CD14-positive monocyte (primary cell): ENCODE data around the gene MRPL48. TPM values are rescaled to one million over a fixed set of nuclear protein-coding genes. Genes with fewer than 3 reads are reported as not detected.

Source experiments
- DNase-seq, 3 donors: peaks; one replicate each; pipeline ENCODE4 v3.0.0-alpha.2; 2011 to 2022
- H2AFZ ChIP-seq: 2 replicates; pipeline ENCODE4 v1.6.0; 2012; ENCODE audit warnings: mild to moderate bottlenecking, low read depth, low read length, inconsistent platforms; ENCODE audit not compliant: insufficient read depth, poor library complexity, severe bottlenecking
- H3K27ac ChIP-seq, 2 donors: 1 replicate in 1 of 2; 2 replicates in 1 of 2; pipeline ENCODE4 v1.5.1; 2012 to 2013; ENCODE audit warnings: low read length in 2 of 2, control low read depth in 1 of 2, inconsistent platforms in 1 of 2, low read depth in 1 of 2, mild to moderate bottlenecking in 1 of 2
- H3K27me3 ChIP-seq, 2 donors: one replicate each; pipeline versions ENCODE4 v1.6.0 to v1.6.1; 2011 to 2013; ENCODE audit warnings: low read length in 2 of 2; ENCODE audit not compliant: control insufficient read depth in 2 of 2, insufficient read depth in 2 of 2
- H3K36me3 ChIP-seq, 2 donors: replicated peaks in 1 of 2; 1 replicate in 1 of 2; 2 replicates in 1 of 2; pipeline versions ENCODE4 v1.5.1 to v1.6.1; 2012 to 2013; ENCODE audit warnings: low read length in 2 of 2, control low read depth in 1 of 2, inconsistent platforms in 1 of 2, mild to moderate bottlenecking in 1 of 2; ENCODE audit not compliant: insufficient read depth in 2 of 2, control insufficient read depth in 1 of 2
- H3K4me1 ChIP-seq, 2 donors: 1 replicate in 1 of 2; 2 replicates in 1 of 2; pipeline versions ENCODE4 v1.5.1 to v1.6.1; 2012 to 2013; ENCODE audit warnings: low read length in 2 of 2, control low read depth in 1 of 2, inconsistent platforms in 1 of 2, mild to moderate bottlenecking in 1 of 2, moderate library complexity in 1 of 2; ENCODE audit not compliant: insufficient read depth in 2 of 2, control insufficient read depth in 1 of 2
- H3K4me2 ChIP-seq: replicated peaks from 2 replicates; pipeline ENCODE3; 2012; ENCODE audit warnings: low read length, moderate library complexity, mild to moderate bottlenecking; ENCODE audit not compliant: poor library complexity, severe bottlenecking; ENCODE audit errors: extremely low read depth
- H3K4me3 ChIP-seq, 3 experiments: fragments of 200-600 bp in 1 of 3; sonication (generic) in 1 of 3; replicated peaks in 1 of 3; 1 replicate in 2 of 3; 2 replicates in 1 of 3; pipeline ENCODE4 v1.5.1; 2011 to 2013; ENCODE audit warnings: low read length in 3 of 3, mild to moderate bottlenecking in 3 of 3, control low read depth in 2 of 3, low read depth in 2 of 3, inconsistent platforms in 1 of 3, moderate library complexity in 1 of 3
- H3K79me2 ChIP-seq: 2 replicates; pipeline ENCODE4 v1.6.0; 2012; ENCODE audit warnings: mild to moderate bottlenecking, control low read depth, inconsistent platforms, low read length, moderate library complexity; ENCODE audit not compliant: insufficient read depth
- H3K9ac ChIP-seq: 2 replicates; pipeline ENCODE4 v1.6.0; 2017; ENCODE audit warnings: low read length, mild to moderate bottlenecking; ENCODE audit not compliant: insufficient read depth, poor library complexity, severe bottlenecking
- H3K9me3 ChIP-seq, 2 donors: replicated peaks in 1 of 2; 1 replicate in 1 of 2; 2 replicates in 1 of 2; pipeline versions ENCODE4 v1.5.1 to v1.6.1; 2012 to 2013; ENCODE audit warnings: low read length in 2 of 2, control low read depth in 1 of 2; ENCODE audit not compliant: control insufficient read depth in 1 of 2, insufficient read depth in 1 of 2
- H4K20me1 ChIP-seq: 2 replicates; pipeline ENCODE4 v1.6.0; 2012; ENCODE audit warnings: mild to moderate bottlenecking, low read length, control low read depth, moderate library complexity; ENCODE audit not compliant: insufficient read depth
- H3K27ac Mint-ChIP-seq, 7 donors: one replicate each; pipeline ENCODE4 v1.8.0; 2020; ENCODE audit warnings: mild to moderate bottlenecking in 7 of 7, mixed read lengths in 7 of 7, moderate library complexity in 6 of 7, inconsistent platforms in 2 of 7
- H3K27me3 Mint-ChIP-seq, 3 donors: one replicate each; pipeline ENCODE4 v1.8.0; 2021 to 2022; ENCODE audit warnings: low read depth in 3 of 3, mild to moderate bottlenecking in 3 of 3, mixed read lengths in 3 of 3, moderate library complexity in 3 of 3, inconsistent platforms in 1 of 3
- H3K36me3 Mint-ChIP-seq, 2 donors: one replicate each; pipeline ENCODE4 v1.8.0; 2020; ENCODE audit warnings: mixed read lengths in 2 of 2, inconsistent platforms in 1 of 2, mild to moderate bottlenecking in 1 of 2
- H3K4me1 Mint-ChIP-seq: one replicate; pipeline ENCODE4 v1.8.0; 2020; ENCODE audit warnings: mild to moderate bottlenecking, mixed read lengths
- H3K4me3 Mint-ChIP-seq, 2 donors: one replicate each; pipeline ENCODE4 v1.8.0; 2020; ENCODE audit warnings: mild to moderate bottlenecking in 2 of 2, mixed read lengths in 2 of 2, moderate library complexity in 1 of 2
- H3K9me3 Mint-ChIP-seq, 7 donors: one replicate each; pipeline ENCODE4 v1.8.0; 2020 to 2022; ENCODE audit warnings: mixed read lengths in 7 of 7, mild to moderate bottlenecking in 6 of 7, moderate library complexity in 6 of 7, inconsistent platforms in 2 of 7
- CTCF ChIP-seq: fragments of 200-600 bp; IDR thresholded peaks from one replicate; pipeline ENCODE4 v1.8.0; 2022; ENCODE audit warnings: antibody characterized with exemption, mild to moderate bottlenecking
- WGBS: methylation state at CpG from one replicate; pipeline ENCODE4 v1.1.5; 2013; ENCODE audit warnings: missing lambda C conversion rate; ENCODE audit not compliant: insufficient coverage; 5-methylcytosine and 5-hydroxymethylcytosine counted together
- intact Hi-C, 2 donors: fragments of 100-400 bp; cut with micrococcal nuclease; formaldehyde crosslinking; loops; one replicate each; pipeline versions ENCODE4 v1.15.0 to v1.15.1; 2023
- polyA plus RNA-seq, 3 donors: library from polyadenylated mRNA; depleted of rRNA in 1 of 3; unstranded in 2 of 3; stranded (reverse) in 1 of 3; fragments of 300-500 nt in 2 of 3; fragments of >200 nt in 1 of 3; fragmentation: Illumina TruSeq in 2 of 3; gene quantifications; 1 replicate in 2 of 3; 2 replicates in 1 of 3; pipeline ENCODE4 v1.2.3, GENCODE V29; 2012 to 2021

Gene MRPL48
- polyA plus RNA-seq, 3 donors, result 17.8 to 43.1 (median 42.9) TPM

DNA sequence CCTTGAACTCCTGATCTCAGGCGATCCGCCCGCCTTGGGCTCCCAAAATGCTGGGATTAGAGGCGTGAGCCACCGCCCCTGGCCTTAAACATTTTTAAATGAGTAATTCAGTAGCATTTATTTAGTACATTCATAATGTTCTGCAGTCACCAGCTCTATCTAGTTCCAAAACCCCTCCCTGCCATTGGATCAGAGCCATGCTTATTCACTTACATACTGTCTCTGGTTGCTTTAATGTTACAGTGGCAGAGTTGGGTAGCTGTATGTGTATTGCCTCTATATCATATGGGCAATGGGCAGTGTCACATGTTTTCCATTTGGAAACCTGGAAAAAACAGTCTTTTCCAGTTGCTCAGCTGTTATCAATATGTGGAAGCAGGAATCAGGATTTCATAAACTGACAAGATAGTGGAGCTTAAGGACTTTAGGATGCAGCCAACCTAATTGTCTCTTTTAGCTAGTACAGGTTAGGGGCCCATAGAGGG is 78.5 kb downstream of the MRPL48 start:
- intact Hi-C loops, result no loop called here
- Histone ChIP-seq H3K9me3 (no peaks in the 10 kb centered on the region), H3K27me3 (no peaks in the 10 kb centered on the region), H3K4me2 (no peak overlapping the region), H3K4me3 (no peak overlapping the region), H3K4me1 (no peaks in the 10 kb centered on the region), H3K36me3 (peaks cover 19 to 68% of the 10 kb centered on the region in 2 donors), H3K27ac (no peak overlapping the region), H2AFZ (no peak overlapping the region), H3K9ac (no peak overlapping the region), H4K20me1 (no peaks in the 10 kb centered on the region), H3K79me2 (no peaks in the 10 kb centered on the region)
- Mint-ChIP-seq H3K4me1 (no peaks in the 10 kb centered on the region), H3K36me3 (peaks cover 32 to 51% of the 10 kb centered on the region in 2 donors), H3K9me3 (no peaks in the 10 kb centered on the region), H3K4me3 (no peak overlapping the region), H3K27me3 (peaks cover 0 to 3% (median 0%) of the 10 kb centered on the region in 3 donors), H3K27ac (no peak overlapping the region)
- TF ChIP-seq CTCF, result no peak
- WGBS, result no CpG with 5 or more reads among the region's 5 CpGs
- DNase-seq, result no peak

- no peaks in the 10 kb centered on the region for H4K20me1 ChIP-seq
- no peak overlapping the region for H3K9ac ChIP-seq
- H2AFZ ChIP-seq, result no peak overlapping the region
- no peaks in the 10 kb centered on the region for H3K9me3 ChIP-seq
- no peaks in the 10 kb centered on the region for H3K27me3 ChIP-seq
- Mint-ChIP-seq H3K36me3 (peaks cover 34 to 51% of the 10 kb centered on the region in 2 donors), H3K9me3 (no peaks in the 10 kb centered on the region), H3K27me3 (peaks cover 0 to 3% (median 0%) of the 10 kb centered on the region in 3 donors), H3K27ac (no peak overlapping the region), H3K4me3 (no peak overlapping the region), H3K4me1 (no peaks in the 10 kb centered on the region)
- intact Hi-C loops, result no loop called here
- H3K4me2 ChIP-seq, result no peak overlapping the region
- no peaks in the 10 kb centered on the region for H3K79me2 ChIP-seq
- DNase-seq, result no peak
- WGBS, result no CpG with 5 or more reads among the region's 2 CpGs
- H3K36me3 ChIP-seq, result peaks cover 22 to 71% of the 10 kb centered on the region in 2 donors
- no peak for TF ChIP-seq CTCF
- no peak overlapping the region for H3K27ac ChIP-seq
- no peak overlapping the region for H3K4me3 ChIP-seq
- no peaks in the 10 kb centered on the region for H3K4me1 ChIP-seq
Observed at GRCh38 chr11:73866586-73866996, 78.9 kb downstream of the MRPL48 start.
